ENCODE measurements around the gene LRP1B. TPM values are rescaled to one million over a fixed set of nuclear protein-coding genes. Genes with fewer than 3 reads are reported as not detected.

The LRP1B gene
- total and polyA plus RNA-seq, 2 of the 8 experiments (the other 6 are each of a cell fraction or from before 2014, with no cell fraction given), result 0.03 TPM; not detected in 1

GRCh38 chr2:142139384-142139783 is 8.6 kb upstream of the LRP1B start:
- H2BK120ac ChIP-seq (replicated peaks; ENCODE audit: low read depth, low read length), result no peak overlapping the region
- no peaks in the 10 kb centered on the region for H3K36me3 ChIP-seq (ENCODE audit: control insufficient read depth in 2 of 4, insufficient read depth in 4 of 4, low read length in 3 of 4)
- FAIRE-seq (no peak), DNase-seq (ENCODE audit: low read depth in 1 of 2, low spot score in 2 of 2) (no peak)
- H3K79me1 ChIP-seq (ENCODE audit: low read depth, low read length), result no peaks in the 10 kb centered on the region
- H3K27me3 ChIP-seq (replicated peaks in 1 of 4; ENCODE audit: control insufficient read depth in 3 of 4, extremely low read depth in 1 of 4, insufficient read depth in 3 of 4, low read length in 3 of 4), result no peaks in the 10 kb centered on the region
- no peak overlapping the region for H2AK5ac ChIP-seq (ENCODE audit: low read depth, low read length)
- no peak overlapping the region for H3K4ac ChIP-seq (replicated peaks; ENCODE audit: insufficient read length, low read depth, low read length)
- H2BK5ac ChIP-seq (ENCODE audit: low read depth, low read length), result no peak overlapping the region
- no peak overlapping the region for H3K4me2 ChIP-seq (ENCODE audit: insufficient read depth in 1 of 2, low read depth in 2 of 2, low read length in 2 of 2)
- H3K56ac ChIP-seq (replicated peaks; ENCODE audit: insufficient read length, low read depth, low read length), result no peak overlapping the region
- no peaks in the 10 kb centered on the region for H3K4me1 ChIP-seq (replicated peaks in 1 of 4; ENCODE audit: control insufficient read depth in 3 of 4, insufficient read depth in 4 of 4, low read length in 3 of 4)
- no peak overlapping the region for H3K18ac ChIP-seq (ENCODE audit: extremely low read depth, low read length)
- no peak overlapping the region for H4K91ac ChIP-seq (replicated peaks; ENCODE audit: insufficient read length, low read length)
- no peak overlapping the region for H2BK15ac ChIP-seq (ENCODE audit: low read length)
- no peak overlapping the region for H4K8ac ChIP-seq (ENCODE audit: extremely low read depth, insufficient read depth, low read length)
- no peaks in the 10 kb centered on the region for H3K9me3 ChIP-seq (ENCODE audit: insufficient read depth in 2 of 2, low read depth in 1 of 2, low read length in 1 of 2)
- no peak overlapping the region for H3K9ac ChIP-seq (replicated peaks in 1 of 4; ENCODE audit: extremely low read depth in 1 of 4, low read depth in 3 of 4, low read length in 3 of 4)
- no peaks in the 10 kb centered on the region for H3K79me2 ChIP-seq (ENCODE audit: control insufficient read depth in 1 of 2, insufficient read depth in 2 of 2, low read length in 2 of 2)
- no peak overlapping the region for H2BK20ac ChIP-seq (ENCODE audit: low read length)
- no peak overlapping the region for H3K23ac ChIP-seq (ENCODE audit: insufficient read length)
- H3K23me2 ChIP-seq (ENCODE audit: low read depth, low read length), result no peaks in the 10 kb centered on the region
- H2BK12ac ChIP-seq (ENCODE audit: low read depth, low read length), result no peak overlapping the region
- no peak overlapping the region for H4K5ac ChIP-seq (ENCODE audit: insufficient read length, low read depth, low read length)
- CTCF ChIA-PET (ENCODE audit: partially characterized antibody), result interaction anchor here (0.6 to 2.4 kb wide), 7 partner anchors 9 to 1275 kb away, joined by 3 to 16 read pairs (median 4); partner anchors contain the start of gene LRP1B
- H2AFZ ChIP-seq (ENCODE audit: low read length), result peak overlapping the region; percentile 88; the same call in 1 of the 2 replicates
- no peak overlapping the region for H3K14ac ChIP-seq (ENCODE audit: insufficient read length)
- no peak overlapping the region for H3K4me3 ChIP-seq (ENCODE audit: extremely low read depth in 1 of 4, insufficient read depth in 2 of 4, low read depth in 3 of 4, low read length in 4 of 4)
- POLR2A ChIA-PET (ENCODE audit: partially characterized antibody), result no interaction called here
- H3K27ac ChIP-seq (ENCODE audit: low read depth, low read length), result no peak overlapping the region
- 91% methylated on average over 4 of the region's 4 CpGs; no CpG with 5 or more reads in 1 of the 2 experiments for WGBS, 2 experiments (ENCODE audit: extremely low coverage in 1 of 2, insufficient coverage in 1 of 2, insufficient read length in 1 of 2, insufficient replicate concordance in 2 of 2, low coverage in 1 of 2, low lambda C conversion rate in 2 of 2, missing lambda C conversion rate in 1 of 2)
- H4K20me1 ChIP-seq (replicated peaks in 1 of 2; ENCODE audit: control insufficient read depth in 1 of 2, insufficient read depth in 2 of 2, low read length in 2 of 2), result no peaks in the 10 kb centered on the region
- TF ChIP-seq HDAC2 (IDR thresholded peaks at IDR 0.05; ENCODE audit: borderline replicate concordance in 1 of 2, low read depth in 2 of 2, low read length in 2 of 2) (no peak), EGR1 (IDR thresholded peaks at IDR 0.05; ENCODE audit: borderline replicate concordance, low read depth, low read length) (no peak), RBBP5 (IDR thresholded peaks at IDR 0.05; ENCODE audit: borderline replicate concordance, low read depth, low read length) (no peak), CBX5 (IDR thresholded peaks at IDR 0.05; ENCODE audit: low read depth, low read length) (no peak), RXRA (IDR thresholded peaks at IDR 0.05; ENCODE audit: insufficient read depth, low read depth, low read length) (no peak), KDM1A (IDR thresholded peaks at IDR 0.05; ENCODE audit: borderline replicate concordance, low read length) (no peak), RFX5 (IDR thresholded peaks at IDR 0.05; ENCODE audit: borderline replicate concordance, low read depth, low read length) (no peak), NRF1 (IDR thresholded peaks at IDR 0.05; ENCODE audit: low read depth, low read length) (no peak), RAD21 (IDR thresholded peaks at IDR 0.05 in 1 of 2, conservative IDR thresholded peaks at IDR 0.05 in 1 of 2; ENCODE audit: low read depth in 2 of 2, low read length in 2 of 2) (no peak), ATF3 (IDR thresholded peaks at IDR 0.05; ENCODE audit: insufficient read depth, low read depth, low read length) (no peak), BCL11A (IDR thresholded peaks at IDR 0.05; ENCODE audit: low read depth in 2 of 2, low read length in 2 of 2) (no peak), JUN (IDR thresholded peaks at IDR 0.05; ENCODE audit: low read depth, low read length) (no peak), RNF2 (IDR thresholded peaks at IDR 0.05; ENCODE audit: borderline replicate concordance, low read depth, low read length, missing control alignments, poor library complexity, severe bottlenecking) (no peak)

All from H1 (cell line).